Measurements from ENCODE around the gene AHR. TPM values are rescaled to one million over a fixed set of nuclear protein-coding genes. Genes with fewer than 3 reads are reported as not detected.

Gene AHR
- polyA plus RNA-seq, 1 donor (not counting 4 experiments of a cell fraction or from before 2014, with no cell fraction given), result 19.4 TPM

GRCh38 chr7:17333221-17333620 is 34.8 kb downstream of the AHR start:
- H3K27ac ChIP-seq (ENCODE audit: control insufficient read depth, insufficient read depth, low read length), result no peak overlapping the region
- H3K9ac ChIP-seq (ENCODE audit: control insufficient read depth, extremely low read depth, insufficient read depth, low read length), result no peak overlapping the region
- no peaks in the 10 kb centered on the region for H3K27me3 ChIP-seq (ENCODE audit: control insufficient read depth, extremely low read depth, insufficient read depth, low read length)
- H2AFZ ChIP-seq (ENCODE audit: control insufficient read depth, low read length), result no peak overlapping the region
- TF ChIP-seq EZH2 (IDR thresholded peaks at IDR 0.05; ENCODE audit: low read length), result no peak
- dilution Hi-C loops (cut with MboI; ENCODE audit: extremely low pct_ligation_motif_present, low sequenced_read_pairs), result no loop called here
- H3K4me3 ChIP-seq (ENCODE audit: control insufficient read depth in 2 of 3, extremely low read depth in 1 of 3, insufficient read depth in 2 of 3, low read depth in 1 of 3, low read length in 3 of 3), result no peak overlapping the region
- peaks cover 6 to 12% of the 10 kb centered on the region in 2 experiments for H3K36me3 ChIP-seq (ENCODE audit: control insufficient read depth in 2 of 2, extremely low read depth in 1 of 2, insufficient read depth in 2 of 2, low read length in 2 of 2)
- no peak for DNase-seq (ENCODE audit: low read depth, low spot score)
- peaks cover 5% of the 10 kb centered on the region for H3K4me1 ChIP-seq (ENCODE audit: control insufficient read depth, extremely low read depth, insufficient read depth, low read length)
- H3K79me2 ChIP-seq (ENCODE audit: control insufficient read depth, insufficient read depth, low read length), result no peaks in the 10 kb centered on the region
- no peaks in the 10 kb centered on the region for H3K9me3 ChIP-seq (ENCODE audit: control insufficient read depth, low read depth, low read length)
- no peaks in the 10 kb centered on the region for H4K20me1 ChIP-seq (ENCODE audit: control insufficient read depth, extremely low read depth, insufficient read depth, low read length)
- H3K9me1 ChIP-seq (ENCODE audit: control insufficient read depth, extremely low read depth, insufficient read depth, low read length), result no peaks in the 10 kb centered on the region
- no peak overlapping the region for H3K4me2 ChIP-seq (ENCODE audit: control insufficient read depth, extremely low read depth, insufficient read depth, low read depth, low read length)
- FAIRE-seq, result no peak

GRCh38 chr7:17336168-17336567 is 37.7 kb downstream of the AHR start:
- no peak overlapping the region for H3K4me2 ChIP-seq (ENCODE audit: control insufficient read depth, extremely low read depth, insufficient read depth, low read depth, low read length)
- H2AFZ ChIP-seq (ENCODE audit: control insufficient read depth, low read length), result no peak overlapping the region
- no peak for TF ChIP-seq EZH2 (IDR thresholded peaks at IDR 0.05; ENCODE audit: low read length)
- peaks cover 2% of the 10 kb centered on the region for H3K4me1 ChIP-seq (ENCODE audit: control insufficient read depth, extremely low read depth, insufficient read depth, low read length)
- DNase-seq (ENCODE audit: low read depth, low spot score), result no peak
- H3K36me3 ChIP-seq (ENCODE audit: control insufficient read depth in 2 of 2, extremely low read depth in 1 of 2, insufficient read depth in 2 of 2, low read length in 2 of 2), result peaks cover 8% of the 10 kb centered on the region in 2 experiments
- H3K79me2 ChIP-seq (ENCODE audit: control insufficient read depth, insufficient read depth, low read length), result peaks cover 3% of the 10 kb centered on the region
- no peaks in the 10 kb centered on the region for H3K27me3 ChIP-seq (ENCODE audit: control insufficient read depth, extremely low read depth, insufficient read depth, low read length)
- H3K9me1 ChIP-seq (ENCODE audit: control insufficient read depth, extremely low read depth, insufficient read depth, low read length), result no peaks in the 10 kb centered on the region
- no peak overlapping the region for H3K27ac ChIP-seq (ENCODE audit: control insufficient read depth, insufficient read depth, low read length)
- dilution Hi-C loops (cut with MboI; ENCODE audit: extremely low pct_ligation_motif_present, low sequenced_read_pairs), result no loop called here
- no peak for FAIRE-seq
- no peaks in the 10 kb centered on the region for H3K9me3 ChIP-seq (ENCODE audit: control insufficient read depth, low read depth, low read length)
- H4K20me1 ChIP-seq (ENCODE audit: control insufficient read depth, extremely low read depth, insufficient read depth, low read length), result no peaks in the 10 kb centered on the region
- H3K9ac ChIP-seq (ENCODE audit: control insufficient read depth, extremely low read depth, insufficient read depth, low read length), result no peak overlapping the region
- no peak overlapping the region for H3K4me3 ChIP-seq (ENCODE audit: control insufficient read depth in 2 of 3, extremely low read depth in 1 of 3, insufficient read depth in 2 of 3, low read depth in 1 of 3, low read length in 3 of 3)

GRCh38 chr7:17339139-17339538 is 40.7 kb downstream of the AHR start:
- FAIRE-seq (no peak), DNase-seq (ENCODE audit: low read depth, low spot score) (no peak)
- Histone ChIP-seq H3K36me3 (ENCODE audit: control insufficient read depth in 2 of 2, extremely low read depth in 1 of 2, insufficient read depth in 2 of 2, low read length in 2 of 2) (peaks cover 6 to 11% of the 10 kb centered on the region in 2 experiments), H3K4me1 (ENCODE audit: control insufficient read depth, extremely low read depth, insufficient read depth, low read length) (no peaks in the 10 kb centered on the region), H3K79me2 (ENCODE audit: control insufficient read depth, insufficient read depth, low read length) (peaks cover 5% of the 10 kb centered on the region), H3K9me3 (ENCODE audit: control insufficient read depth, low read depth, low read length) (no peaks in the 10 kb centered on the region), H3K4me2 (ENCODE audit: control insufficient read depth, extremely low read depth, insufficient read depth, low read depth, low read length) (no peak overlapping the region), H3K27ac (ENCODE audit: control insufficient read depth, insufficient read depth, low read length) (no peak overlapping the region), H2AFZ (ENCODE audit: control insufficient read depth, low read length) (no peak overlapping the region), H3K9ac (ENCODE audit: control insufficient read depth, extremely low read depth, insufficient read depth, low read length) (no peak overlapping the region), H4K20me1 (ENCODE audit: control insufficient read depth, extremely low read depth, insufficient read depth, low read length) (no peaks in the 10 kb centered on the region), H3K9me1 (ENCODE audit: control insufficient read depth, extremely low read depth, insufficient read depth, low read length) (no peaks in the 10 kb centered on the region), H3K4me3 (ENCODE audit: control insufficient read depth in 2 of 3, extremely low read depth in 1 of 3, insufficient read depth in 2 of 3, low read depth in 1 of 3, low read length in 3 of 3) (no peak overlapping the region), H3K27me3 (ENCODE audit: control insufficient read depth, extremely low read depth, insufficient read depth, low read length) (no peaks in the 10 kb centered on the region)
- dilution Hi-C loops (cut with MboI; ENCODE audit: extremely low pct_ligation_motif_present, low sequenced_read_pairs), result no loop called here
- TF ChIP-seq EZH2 (IDR thresholded peaks at IDR 0.05; ENCODE audit: low read length) (no peak), CTCF (optimal IDR thresholded peaks at IDR 0.05 in 1 of 3, IDR thresholded peaks at IDR 0.05 in 1 of 3, conservative IDR thresholded peaks at IDR 0.05 in 1 of 3; ENCODE audit: extremely low read depth in 1 of 3, insufficient read depth in 2 of 3, low read length in 3 of 3) (no peak)
